GM12865 (cell line): ENCODE data around the gene ZNF440.
A peak's percentile ranks its signal among the peaks of the same experiment; 100 is the strongest.
"Not testable (repeated sequence)": the region's sequence is repeated elsewhere in the genome, so short reads cannot be mapped to it uniquely, and the experiment has no call there.

ENCODE experiments used
- DNase-seq: peaks from one replicate; pipeline ENCODE4 v3.0.0; 2010; ENCODE audit warnings: low read depth
- H3K4me3 ChIP-seq: 2 replicates; pipeline ENCODE4 v1.5.1; 2011; ENCODE audit warnings: mild to moderate bottlenecking, low read depth, low read length, control low read depth
- CTCF ChIP-seq: IDR thresholded peaks from 2 replicates; pipeline ENCODE4 v1.5.1; 2011; ENCODE audit warnings: low read length, control low read depth, low read depth, inconsistent platforms; ENCODE audit not compliant: insufficient read depth; ENCODE audit errors: missing control alignments

The ZNF440 gene

DNA sequence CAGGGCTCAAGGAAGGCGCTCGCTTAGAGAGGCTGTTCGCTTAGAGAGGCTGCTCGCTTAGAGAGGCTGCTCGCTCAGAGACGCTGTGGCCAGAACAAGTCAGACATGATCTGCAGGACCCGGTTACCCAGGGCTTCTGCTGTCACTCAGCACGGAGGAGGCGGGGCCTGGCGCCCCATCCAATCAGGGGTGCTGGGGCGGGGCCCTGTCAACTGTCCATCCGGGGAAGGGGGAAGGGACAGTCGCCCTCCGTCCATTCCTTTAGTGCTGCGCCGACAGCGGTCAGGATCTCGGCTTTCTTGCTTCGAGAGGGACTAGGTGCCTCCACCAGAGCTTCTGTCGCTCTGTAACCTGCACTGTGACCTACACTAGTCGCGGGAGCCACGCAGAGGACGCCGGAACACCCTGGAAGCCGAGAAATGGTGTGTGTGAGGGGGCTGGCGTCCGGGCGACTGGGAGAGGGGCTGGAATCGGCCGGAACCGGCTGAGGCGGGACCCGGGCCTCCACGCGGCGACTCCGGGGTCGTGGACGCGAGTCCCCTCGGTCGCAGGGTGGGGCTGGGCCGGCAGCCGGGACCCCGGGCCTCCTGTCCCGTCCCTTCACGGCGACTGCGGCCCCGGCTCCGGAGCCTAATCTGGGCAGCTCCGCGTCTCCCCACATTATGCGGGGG is at the start of gene ZNF440:
Gene ZNF440, plus strand, starts transcription at position 245 of the 671 bp plus-strand sequence. Its CDS starts 175 bp downstream, at position 420.
- TF ChIP-seq CTCF, result no peak
- DNase-seq, result peak; percentile 95
- peak within 1 kb of the TSS; percentile 85 for H3K4me3 ChIP-seq

GRCh38 chr19:11766597-11767591 is 47.2 kb upstream of the ZNF440 start, which contains the start of gene ZNF441:
ZNF441 (plus strand) TSS chr19:11767000; CDS start chr19:11767194, 194 bp downstream.
- no peak for TF ChIP-seq CTCF
- DNase-seq, result peak; percentile 96
- H3K4me3 ChIP-seq, result peak within 1 kb of the TSS; percentile 77

GRCh38 chr19:11767633-11768133 is 46.4 kb upstream of the ZNF440 start:
- DNase-seq, result peak; percentile 54
- peak overlapping the region; percentile 77 for H3K4me3 ChIP-seq
- TF ChIP-seq CTCF, result no peak

DNA sequence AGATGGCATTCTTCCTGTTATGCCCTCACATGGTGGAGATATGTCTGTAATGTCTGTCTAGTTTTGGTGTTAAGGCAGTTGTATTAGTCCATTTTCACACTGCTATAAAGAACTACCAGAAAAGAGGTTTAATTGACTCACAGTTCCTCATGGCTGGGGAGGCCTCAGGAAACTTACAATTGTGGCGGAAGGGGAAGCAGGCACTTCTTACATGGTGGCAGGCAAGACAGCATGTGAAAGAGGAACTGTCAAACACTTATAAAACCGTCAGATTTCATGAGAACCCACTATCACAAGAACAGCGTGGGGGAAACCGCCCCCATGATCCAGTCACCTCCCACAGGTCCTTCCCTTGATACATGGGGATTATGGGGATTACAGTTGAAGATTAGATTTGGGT is 44.1 kb upstream of the ZNF440 start:
- no peak for TF ChIP-seq CTCF
- DNase-seq, result no peak
- no peak overlapping the region for H3K4me3 ChIP-seq

- H3K4me3 ChIP-seq, result not testable (repeated sequence)
Observed at GRCh38 chr19:11771520-11771919, 42.6 kb upstream of the ZNF440 start.

GRCh38 chr19:11776669-11777068 is 37.4 kb upstream of the ZNF440 start:
- not testable (repeated sequence) for H3K4me3 ChIP-seq, DNase-seq

More at GRCh38 chr19:11771520-11771919, 42.6 kb upstream of the ZNF440 start:
- DNase-seq, result not testable (repeated sequence)

DNA sequence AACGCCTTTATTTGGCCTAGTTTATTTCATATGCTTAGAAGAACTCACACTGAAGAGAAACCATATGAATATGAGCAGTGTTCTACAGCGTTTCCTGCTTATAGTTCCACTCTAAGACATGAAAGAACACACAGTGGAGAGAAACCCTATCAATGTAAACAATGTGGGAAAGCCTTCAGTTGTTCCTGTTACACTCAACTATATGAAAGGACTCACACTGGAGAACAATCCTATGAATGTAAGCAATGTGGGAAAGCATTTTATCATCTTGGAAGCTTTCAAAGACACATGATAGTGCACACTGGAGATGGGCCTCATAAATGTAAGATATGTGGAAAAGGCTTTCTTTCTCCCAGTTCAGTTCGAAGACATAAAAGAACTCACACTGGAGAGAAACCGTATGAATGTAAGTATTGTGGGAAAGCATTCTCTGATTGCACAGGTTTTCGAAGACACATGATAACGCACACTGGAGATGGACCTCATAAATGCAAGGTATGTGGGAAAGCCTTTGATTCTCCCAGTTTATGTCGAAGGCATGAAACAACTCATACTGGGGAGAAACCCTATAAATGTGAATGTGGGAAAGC is 33.5 kb upstream of the ZNF440 start:
- TF ChIP-seq CTCF, result no peak
- H3K4me3 ChIP-seq, result no peak overlapping the region
- no peak for DNase-seq
